DMS153 (cell line): ENCODE data around the gene VTI1A.
"Not testable (repeated sequence)": the region's sequence is repeated elsewhere in the genome, so short reads cannot be mapped to it uniquely, and the experiment has no call there.

Experiments used
- DNase-seq: peaks from one replicate; lab custom pipeline; 2025; lab: John Stamatoyannopoulos, UW

Gene VTI1A

GRCh38 chr10:112454910-112455779, 8.1 kb downstream of the VTI1A start:
- no peak for DNase-seq

DNA sequence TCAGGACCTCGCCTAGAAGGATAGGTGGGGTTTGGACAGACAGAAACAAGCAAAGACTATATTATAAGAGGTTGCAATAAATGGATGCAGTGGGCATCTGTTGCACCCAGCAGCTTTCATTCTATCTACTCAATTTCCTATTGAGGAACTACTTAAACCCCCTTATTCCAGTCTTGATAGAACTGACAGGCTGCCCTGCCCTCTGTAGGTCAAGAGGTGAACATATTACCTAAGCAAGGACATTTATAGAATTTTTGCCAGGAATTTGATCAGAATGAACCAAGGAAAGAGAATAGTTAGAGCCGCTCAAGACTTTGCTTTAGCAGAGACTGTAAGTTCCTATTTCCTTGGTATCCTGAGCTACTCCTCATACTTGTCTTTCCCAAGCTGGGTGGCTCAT, 9.5 kb downstream of the VTI1A start:
- no peak for DNase-seq

GRCh38 chr10:112460366-112460765, 13.4 kb downstream of the VTI1A start:
- DNase-seq = no peak

GRCh38 chr10:112461029-112461887, 14.2 kb downstream of the VTI1A start:
- DNase-seq = no peak

- DNase-seq = not testable (repeated sequence)
Measured at GRCh38 chr10:112464074-112464473, 17.1 kb downstream of the VTI1A start.

DNA sequence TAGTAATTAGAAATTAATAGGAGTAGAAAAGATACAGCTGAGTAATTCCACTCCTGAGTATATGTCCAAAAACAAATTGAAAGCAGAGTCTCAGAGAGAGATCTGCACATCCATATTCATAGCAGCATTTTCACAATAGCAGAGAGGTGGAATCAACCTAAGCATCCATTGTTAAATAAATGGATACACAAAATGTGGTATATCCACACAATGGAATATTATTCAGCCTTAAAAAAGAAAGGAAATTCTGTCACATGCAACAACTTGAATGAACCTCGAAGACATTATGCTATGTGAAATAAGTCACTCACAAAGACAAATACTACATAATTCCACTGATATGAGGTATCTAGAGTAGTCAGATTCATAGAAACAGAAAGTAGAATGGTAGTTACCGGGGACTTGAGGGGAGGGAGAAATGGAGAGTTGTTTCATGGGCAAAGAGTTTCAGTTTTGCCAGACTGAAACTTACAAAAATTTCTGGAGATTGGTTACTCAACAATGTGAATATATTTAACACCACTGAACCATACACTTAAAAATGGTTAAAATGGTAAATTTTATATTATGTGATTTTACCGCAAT, 18.4 kb downstream of the VTI1A start:
- DNase-seq = no peak

GRCh38 chr10:112466802-112467201, 19.8 kb downstream of the VTI1A start:
- DNase-seq = no peak

GRCh38 chr10:112467541-112468075, 20.6 kb downstream of the VTI1A start:
- no peak for DNase-seq

DNA sequence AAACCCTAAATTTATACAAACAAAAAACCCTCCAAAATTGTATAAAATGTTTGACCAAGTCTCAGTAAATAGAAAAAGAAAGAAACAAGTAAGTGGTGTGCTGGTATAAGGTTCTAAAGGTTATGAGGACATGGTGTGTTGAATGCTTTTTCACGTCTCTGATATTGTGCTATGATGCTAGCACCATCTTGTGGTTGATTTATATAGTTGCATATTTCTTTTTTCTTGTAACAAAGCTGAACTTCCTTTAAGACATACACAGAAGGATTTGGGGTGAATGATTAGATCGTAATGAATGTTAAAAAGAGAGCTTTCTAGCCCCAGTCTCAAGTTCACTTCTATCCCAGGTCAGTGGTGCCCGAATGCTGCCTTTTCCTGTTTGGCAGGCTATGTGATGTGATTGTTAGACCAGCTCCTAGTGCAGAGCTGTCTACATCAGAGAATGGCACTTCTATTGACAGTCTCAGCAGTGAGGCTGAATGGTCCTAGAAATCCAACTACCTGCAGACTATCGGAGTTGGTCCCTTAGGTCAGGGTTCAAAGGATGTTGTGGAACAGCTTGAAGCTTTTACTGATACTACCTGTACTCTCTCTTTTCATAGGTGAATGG, 25.0 kb downstream of the VTI1A start:
- peak; percentile 10 for DNase-seq

GRCh38 chr10:112475575-112476218, 28.7 kb downstream of the VTI1A start:
- DNase-seq = no peak

DNA sequence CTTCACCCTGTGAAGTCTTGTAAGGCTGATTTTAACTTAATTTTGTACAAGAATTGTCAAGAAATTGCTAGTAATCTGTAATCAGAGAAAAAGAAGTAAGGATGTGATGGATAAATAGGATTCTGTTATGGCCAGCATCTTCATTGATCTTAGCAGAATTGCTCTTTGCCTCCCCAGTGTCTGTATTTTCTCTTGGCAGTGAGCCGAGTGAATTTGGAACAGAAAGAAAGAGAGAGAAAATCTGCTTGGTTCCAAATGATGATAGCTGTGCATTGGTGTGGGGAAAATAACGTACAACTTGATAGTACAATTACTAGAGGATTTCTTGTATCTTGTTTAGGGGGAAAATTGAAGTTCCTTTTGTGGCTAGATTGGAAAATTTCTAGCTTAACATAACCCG, 34.6 kb downstream of the VTI1A start:
- DNase-seq = no peak

GRCh38 chr10:112484399-112484798, 37.4 kb downstream of the VTI1A start:
- DNase-seq = no peak

GRCh38 chr10:112487964-112488363, 40.9 kb downstream of the VTI1A start:
- no peak for DNase-seq

- DNase-seq = peak; percentile 91
Measured at GRCh38 chr10:112490545-112490944, 43.5 kb downstream of the VTI1A start.

DNA sequence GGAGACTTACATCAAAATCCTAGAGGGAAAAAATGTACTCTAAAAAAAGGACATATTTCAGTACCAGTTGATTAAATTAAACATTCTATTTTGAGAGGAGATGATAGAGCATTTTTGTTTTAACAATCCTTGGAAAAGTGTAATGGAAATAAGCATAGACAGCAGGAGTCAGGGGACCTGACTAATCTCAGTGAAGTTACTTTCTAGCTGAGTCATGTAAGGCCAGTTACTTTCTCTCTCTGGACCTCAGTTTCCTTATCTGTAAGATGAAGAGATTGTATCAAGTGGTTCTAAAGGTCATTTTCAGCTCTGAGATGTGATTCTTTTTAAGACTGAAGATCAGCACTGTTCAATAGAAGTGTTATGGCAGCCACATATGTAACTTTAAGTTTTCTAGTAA, 44.1 kb downstream of the VTI1A start:
- DNase-seq = no peak

DNA sequence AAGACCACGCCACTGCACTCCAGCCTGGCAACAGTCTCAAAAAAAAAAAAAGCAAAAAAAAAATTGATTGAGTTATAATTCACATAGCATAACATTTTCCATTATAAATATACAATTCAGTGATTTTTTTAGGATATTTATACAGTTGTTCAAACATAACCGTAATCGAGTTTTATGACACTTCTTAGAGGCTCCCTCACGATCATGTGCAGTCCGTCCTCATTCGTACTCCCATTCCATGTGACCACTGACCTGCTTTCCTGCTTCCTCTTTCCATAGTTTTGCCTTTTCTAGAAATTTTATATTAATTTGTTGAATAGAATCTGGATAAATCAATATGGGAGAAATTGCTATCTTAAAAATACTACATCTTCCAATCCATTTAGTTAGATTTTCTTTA, 45.7 kb downstream of the VTI1A start:
- no peak for DNase-seq

- DNase-seq = no peak
Measured at GRCh38 chr10:112497347-112497950, 50.4 kb downstream of the VTI1A start.

GRCh38 chr10:112498806-112499205, 51.8 kb downstream of the VTI1A start:
- DNase-seq = no peak

GRCh38 chr10:112499985-112500384, 53.0 kb downstream of the VTI1A start:
- not testable (repeated sequence) for DNase-seq

- DNase-seq = no peak
Measured at GRCh38 chr10:112502536-112502935, 55.5 kb downstream of the VTI1A start.

GRCh38 chr10:112503643-112504042, 56.6 kb downstream of the VTI1A start:
- no peak for DNase-seq
